ENCODE data around the gene CNGA2.

The CNGA2 gene

GRCh38 chrX:151753313-151754046, 18.9 kb downstream of the CNGA2 start:
- DNase-seq (ENCODE audit: low spot score): no peak

GRCh38 chrX:151754047-151754429, 19.5 kb downstream of the CNGA2 start:
- no peak for DNase-seq (ENCODE audit: low spot score)

- no peak for DNase-seq (ENCODE audit: low spot score)
These were observed 20.2 kb downstream of the CNGA2 start for GRCh38 chrX:151754641-151755215.

DNA sequence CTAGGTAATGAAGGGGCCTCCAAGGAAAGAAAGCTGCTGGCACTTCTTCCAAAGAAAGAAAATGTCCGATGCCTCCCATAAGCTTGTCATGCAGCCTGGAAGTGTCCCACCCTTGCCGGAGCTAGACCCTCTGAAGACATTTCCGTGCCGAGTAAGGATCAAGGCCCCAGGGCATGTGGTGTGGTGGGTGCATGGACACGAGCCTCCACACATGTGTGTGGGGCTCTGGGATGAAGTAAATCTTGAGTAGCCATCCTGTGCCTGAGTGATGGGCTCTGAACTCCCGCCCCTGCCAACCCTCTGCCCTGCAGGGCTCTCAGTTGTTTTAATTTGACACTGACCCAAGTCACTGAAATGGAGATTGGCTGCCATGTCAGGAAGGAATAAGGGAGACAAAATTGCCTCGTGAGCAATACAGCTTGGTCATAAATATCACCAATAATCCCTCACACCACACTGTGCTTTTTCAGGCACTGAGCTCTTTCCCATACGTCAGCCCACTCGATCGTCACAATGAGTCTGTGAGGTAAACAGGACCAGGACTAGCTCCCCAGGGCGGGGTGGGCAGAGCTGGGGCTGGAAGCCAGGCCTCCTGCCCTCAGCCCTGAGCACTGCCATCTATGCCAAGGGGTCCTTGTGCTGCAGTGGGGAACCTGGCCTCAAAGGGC, 24.6 kb downstream of the CNGA2 start:
- DNase-seq (ENCODE audit: low spot score): no peak

DNA sequence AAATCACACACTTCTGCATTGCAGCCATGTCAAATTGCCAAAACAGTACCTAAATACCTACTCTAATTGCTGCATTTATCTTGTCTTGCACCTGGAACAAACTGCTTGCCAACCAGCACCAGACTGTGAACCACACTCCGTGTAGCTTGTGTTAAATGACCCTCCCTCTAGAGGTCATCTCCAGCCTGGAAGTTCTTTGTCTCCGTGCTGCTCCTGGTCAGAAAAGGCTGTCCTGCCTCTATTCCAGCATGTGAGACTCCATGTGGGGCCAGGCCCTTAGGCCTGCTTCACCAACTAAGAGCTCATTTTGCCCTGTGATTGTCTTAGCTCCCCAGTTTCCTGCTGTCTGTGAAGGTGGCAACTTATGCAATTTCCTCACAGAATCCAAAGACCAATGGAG, 28.3 kb downstream of the CNGA2 start:
- no peak for DNase-seq (ENCODE audit: low spot score)

DNA sequence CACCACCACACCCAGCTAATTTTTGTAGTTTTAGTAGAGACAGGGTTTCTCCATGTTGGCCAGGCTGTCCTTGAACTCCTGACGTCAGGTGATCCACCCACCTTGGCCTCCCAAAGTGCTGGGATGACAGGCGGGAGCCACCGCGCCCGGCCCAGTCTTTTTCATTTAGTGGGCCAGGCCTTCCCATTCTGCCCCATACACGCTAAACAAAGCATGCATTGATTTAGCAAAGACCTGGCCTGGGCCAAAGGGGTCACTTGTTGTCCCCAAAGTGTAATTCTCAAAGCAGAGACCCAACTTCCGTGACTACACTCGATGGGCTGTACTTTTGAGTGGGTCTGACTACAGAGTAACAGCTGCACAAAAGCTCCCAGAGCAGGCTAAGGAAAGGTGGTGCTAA, 29.2 kb downstream of the CNGA2 start:
- DNase-seq (ENCODE audit: low spot score): no peak

DNA sequence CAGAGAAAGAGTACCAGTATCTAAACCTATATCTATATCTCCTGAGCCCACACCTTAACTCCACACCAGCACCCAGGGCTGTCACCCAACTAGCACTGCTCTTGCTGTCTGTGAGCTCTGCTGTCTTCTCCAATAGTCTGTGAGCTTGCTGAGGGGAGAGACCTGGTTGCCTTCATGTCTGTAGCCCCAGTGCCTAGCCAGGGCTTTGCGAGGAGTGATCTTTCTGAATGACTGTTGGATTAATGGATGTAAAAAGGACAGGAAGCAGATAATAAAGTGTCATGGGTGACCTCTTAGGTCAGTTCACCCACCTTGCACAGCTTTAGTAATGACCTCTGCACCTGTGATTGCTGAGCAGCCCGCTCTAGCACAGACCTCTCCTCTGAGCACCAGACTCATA, 30.5 kb downstream of the CNGA2 start:
- no peak for DNase-seq (ENCODE audit: low spot score)

DNA sequence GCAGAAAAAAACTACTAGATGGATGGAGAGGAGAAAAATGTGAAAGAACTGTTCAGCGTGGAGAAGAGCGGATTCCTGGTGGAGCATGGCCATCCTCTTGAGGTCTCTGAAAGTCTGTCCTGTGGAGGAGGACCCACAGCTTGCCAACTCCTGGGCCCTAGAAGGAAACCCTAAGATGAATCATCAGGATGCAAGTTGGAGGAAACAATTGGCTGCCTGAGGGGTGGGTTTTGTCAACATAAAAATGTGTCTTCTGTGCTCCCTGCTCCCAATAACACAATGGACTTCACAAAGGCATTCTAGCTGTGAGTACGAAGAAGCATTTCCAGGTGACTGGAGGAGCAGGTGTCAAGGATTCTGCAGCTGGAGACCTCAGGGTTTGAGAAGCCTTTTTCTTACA, 37.2 kb downstream of the CNGA2 start:
- DNase-seq (ENCODE audit: low spot score): no peak

DNA sequence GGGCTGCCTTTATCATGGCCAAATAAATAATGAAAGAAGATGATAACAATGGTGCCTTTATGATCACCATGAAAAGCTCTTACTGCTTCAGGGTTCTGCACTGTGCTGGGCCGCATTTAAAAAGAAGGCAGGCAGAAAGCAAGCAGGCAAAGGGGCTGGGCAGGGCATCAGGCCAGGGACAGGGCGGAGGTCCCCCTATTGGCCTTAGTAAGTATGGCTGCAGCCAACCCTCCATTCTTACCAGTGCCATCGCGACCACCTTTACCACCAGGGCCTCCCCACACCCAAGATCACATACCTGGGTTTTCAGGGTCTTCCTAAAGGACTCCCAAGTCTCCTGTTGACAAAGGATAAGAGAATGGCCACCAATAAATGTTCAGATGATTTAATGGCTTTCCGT, 38.9 kb downstream of the CNGA2 start:
- no peak for DNase-seq (ENCODE audit: low spot score)

- no peak for DNase-seq (ENCODE audit: low spot score)
These were observed 39.9 kb downstream of the CNGA2 start for GRCh38 chrX:151774421-151774820.

- DNase-seq (ENCODE audit: low spot score): no peak
These were observed 41.7 kb downstream of the CNGA2 start for GRCh38 chrX:151776181-151776731.

DNA sequence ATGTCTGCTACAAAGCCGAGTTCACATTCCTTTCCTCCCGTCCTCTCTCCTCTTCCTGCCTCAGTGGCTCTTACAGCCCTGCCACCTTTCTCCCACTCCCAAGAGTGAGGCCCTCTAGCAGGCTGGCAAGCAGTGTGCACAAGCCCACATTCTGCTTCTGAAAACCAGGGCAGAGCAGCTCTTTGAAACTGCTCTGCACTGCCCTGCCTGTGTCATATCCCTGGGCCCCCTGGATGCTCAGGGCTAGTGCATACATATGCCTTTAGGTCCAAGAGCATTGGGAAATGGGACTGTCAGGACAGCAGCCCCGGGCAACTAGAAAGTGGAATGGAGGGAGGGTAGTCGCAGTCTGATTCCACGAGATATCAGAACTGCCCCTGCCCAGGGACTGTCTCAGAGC, 42.4 kb downstream of the CNGA2 start:
- no peak for DNase-seq (ENCODE audit: low spot score)

DNA sequence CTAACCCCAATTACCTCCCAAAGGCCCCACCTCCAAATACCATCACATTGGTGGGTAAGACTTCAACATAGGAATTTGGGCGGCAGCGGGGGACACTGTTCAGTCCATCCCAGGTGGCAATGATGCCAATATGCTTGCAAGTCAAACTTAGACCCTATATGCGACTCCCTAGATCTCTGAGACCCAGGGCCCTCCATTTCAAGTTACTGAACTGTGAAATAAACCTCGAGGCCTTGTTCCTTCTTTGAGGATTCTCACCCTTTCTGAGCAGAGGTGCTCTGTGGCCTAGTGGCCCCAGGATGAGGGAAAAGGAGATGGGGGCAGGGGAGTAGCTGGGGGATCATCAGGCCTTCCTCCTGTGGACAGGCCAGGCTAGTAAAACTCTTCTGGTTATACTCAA, 44.7 kb downstream of the CNGA2 start:
- DNase-seq (ENCODE audit: low spot score): no peak

- DNase-seq (ENCODE audit: low spot score): no peak
These were observed 46.1 kb downstream of the CNGA2 start for GRCh38 chrX:151780621-151781020.

GRCh38 chrX:151789179-151789800, 54.7 kb downstream of the CNGA2 start:
- DNase-seq (ENCODE audit: low spot score): no peak

DNA sequence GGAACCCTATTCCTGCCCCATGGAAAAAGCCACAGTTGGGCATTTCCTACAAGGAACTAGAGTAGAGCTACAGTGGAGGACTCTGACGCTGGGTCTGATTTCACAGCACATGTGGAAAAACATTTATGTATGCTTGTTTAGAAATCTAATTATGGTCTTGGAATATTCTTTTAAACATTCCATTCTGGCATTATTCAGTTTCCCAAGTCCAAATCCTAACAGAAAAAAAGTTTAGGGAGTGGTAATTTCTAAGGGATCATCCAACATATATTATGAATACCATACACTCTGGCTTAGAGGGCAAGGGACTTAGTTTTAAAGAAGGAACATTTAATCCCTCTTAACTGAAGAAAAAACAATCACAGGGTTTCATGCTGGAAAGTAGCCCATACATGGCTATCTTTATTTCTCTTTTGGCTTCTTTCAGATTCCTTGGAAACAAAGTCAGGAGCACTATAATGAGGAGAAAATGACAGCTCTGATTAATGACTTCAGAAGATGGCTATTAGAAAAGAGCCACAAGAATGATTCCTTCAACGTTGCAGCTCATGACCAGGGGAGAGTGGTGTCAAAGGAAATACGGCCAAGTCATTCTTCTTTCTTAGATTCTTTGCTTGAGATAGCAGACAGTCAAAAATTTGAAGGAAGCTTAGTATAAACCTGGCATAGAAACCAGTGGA, 56.1 kb downstream of the CNGA2 start:
- DNase-seq (ENCODE audit: low spot score): no peak

DNA sequence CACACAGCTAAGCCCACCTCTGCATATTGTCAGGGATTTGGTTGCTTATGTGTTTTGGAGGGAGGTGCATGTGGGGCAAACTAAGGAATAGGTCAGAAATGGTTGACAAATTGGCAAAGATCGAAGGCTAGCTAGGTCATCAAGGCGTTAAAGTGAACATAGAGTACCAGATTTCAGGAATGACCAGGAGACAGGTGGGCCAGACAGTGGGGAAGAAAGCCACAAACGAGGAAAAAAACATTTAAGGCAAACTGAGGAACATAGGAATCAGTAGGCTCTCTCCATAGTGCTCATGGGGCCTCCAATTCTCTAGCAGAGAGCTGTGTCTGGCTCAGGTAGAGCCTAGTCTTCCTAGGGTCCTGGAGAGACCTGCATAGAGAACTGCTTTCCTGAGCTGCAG, 57.4 kb downstream of the CNGA2 start:
- DNase-seq (ENCODE audit: low spot score): no peak

DNA sequence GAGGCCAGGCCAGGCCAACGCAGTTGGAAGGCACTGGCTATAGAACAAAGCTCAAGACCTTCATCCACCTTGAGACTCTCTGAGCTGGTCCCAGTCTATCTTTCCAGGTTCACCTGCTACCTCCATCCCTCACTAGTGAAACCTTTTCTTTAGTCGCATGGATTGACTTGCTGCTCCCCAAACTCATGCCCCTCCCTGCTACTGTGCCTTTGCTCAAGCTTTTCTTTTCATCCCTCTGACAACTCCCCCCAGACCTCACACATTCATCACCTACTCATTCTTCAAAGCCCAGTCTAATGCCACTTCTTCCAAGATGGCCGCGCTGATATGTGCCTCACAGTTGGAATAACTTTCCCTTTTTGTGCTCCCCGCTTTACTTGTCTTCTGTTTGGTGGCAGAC, 58.0 kb downstream of the CNGA2 start:
- no peak for DNase-seq (ENCODE audit: low spot score)

DNA sequence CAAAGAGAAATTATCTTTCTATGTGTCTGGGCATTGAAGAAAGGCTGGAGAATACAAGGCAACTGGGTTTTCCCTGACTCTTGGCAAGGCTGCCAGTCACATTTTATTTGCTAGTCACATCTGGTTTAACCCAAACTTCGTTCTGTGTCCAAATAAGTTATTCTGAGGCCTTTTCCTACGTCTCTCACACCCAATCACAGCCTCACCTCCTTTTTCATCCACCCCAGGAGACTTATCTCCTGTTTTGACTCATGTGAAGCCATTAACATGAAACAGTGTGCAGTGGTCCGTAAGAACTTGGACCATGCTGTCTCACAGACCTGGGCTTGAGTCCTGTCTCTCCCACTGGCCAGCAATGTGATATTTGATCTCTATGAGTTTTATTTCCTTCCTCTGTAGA, 59.3 kb downstream of the CNGA2 start:
- DNase-seq (ENCODE audit: low spot score): no peak

All from CD4-positive, alpha-beta T cell treated with Interleukin-15 for 4 hours (primary cell).